ENCODE measurements around the gene EGLN3. TPM values are rescaled to one million over a fixed set of nuclear protein-coding genes. Genes with fewer than 3 reads are reported as not detected.

The EGLN3 gene
- polyA plus RNA-seq, 1 donor from 2014 or later, result not detected

DNA sequence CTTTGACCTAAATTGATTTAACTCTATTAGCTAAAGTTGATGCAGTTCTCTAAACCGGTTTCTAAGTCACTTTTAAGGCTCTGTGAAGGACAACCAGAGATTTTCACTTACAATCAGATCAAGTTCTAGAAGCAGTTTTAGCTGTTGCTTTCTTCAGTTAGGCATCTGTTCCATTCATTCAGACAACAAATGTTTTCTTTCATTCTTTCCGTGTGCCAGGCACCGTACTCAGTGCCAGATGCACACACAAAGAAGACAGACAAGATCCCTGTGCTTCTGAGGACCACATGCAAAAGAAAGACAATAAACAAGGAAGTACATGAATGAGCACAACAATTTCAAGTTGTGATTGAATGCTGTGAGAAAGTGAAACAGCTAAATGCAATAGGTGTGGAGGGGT is 11.1 kb upstream of the EGLN3 start:
- Histone ChIP-seq H2AFZ (ENCODE audit: low read depth, low read length) (no peak overlapping the region), H4K20me1 (ENCODE audit: insufficient read depth) (no peaks in the 10 kb centered on the region), H3K9ac (ENCODE audit: low read length) (no peak overlapping the region), H3K36me3 (ENCODE audit: insufficient read depth, low read length) (no peaks in the 10 kb centered on the region), H3K4me2 (ENCODE audit: low read length) (no peak overlapping the region), H3K79me2 (replicated peaks; ENCODE audit: insufficient read depth, low read length) (no peaks in the 10 kb centered on the region), H3K27ac (ENCODE audit: low read length) (no peak overlapping the region), H3F3A (ENCODE audit: insufficient read depth, low read length, poor library complexity, severe bottlenecking) (no peaks in the 10 kb centered on the region), H3K9me3 (ENCODE audit: low read length) (no peaks in the 10 kb centered on the region), H3K9me2 (ENCODE audit: insufficient read depth, low read length) (no peaks in the 10 kb centered on the region), H3K27me3 (ENCODE audit: insufficient read depth, low read depth, low read length) (no peaks in the 10 kb centered on the region), H3K4me3 (ENCODE audit: low read length) (no peak overlapping the region)
- TF ChIP-seq RAD21 (conservative IDR thresholded peaks at IDR 0.05) (no peak), EZH2 (IDR thresholded peaks at IDR 0.05; ENCODE audit: borderline replicate concordance, insufficient read depth, low read length, poor library complexity, severe bottlenecking) (no peak), TAF1 (IDR thresholded peaks at IDR 0.05; ENCODE audit: low read depth) (no peak), SMC3 (conservative IDR thresholded peaks at IDR 0.05; ENCODE audit: poor library complexity) (no peak)
- TF ChIP-seq, protein P1, sequence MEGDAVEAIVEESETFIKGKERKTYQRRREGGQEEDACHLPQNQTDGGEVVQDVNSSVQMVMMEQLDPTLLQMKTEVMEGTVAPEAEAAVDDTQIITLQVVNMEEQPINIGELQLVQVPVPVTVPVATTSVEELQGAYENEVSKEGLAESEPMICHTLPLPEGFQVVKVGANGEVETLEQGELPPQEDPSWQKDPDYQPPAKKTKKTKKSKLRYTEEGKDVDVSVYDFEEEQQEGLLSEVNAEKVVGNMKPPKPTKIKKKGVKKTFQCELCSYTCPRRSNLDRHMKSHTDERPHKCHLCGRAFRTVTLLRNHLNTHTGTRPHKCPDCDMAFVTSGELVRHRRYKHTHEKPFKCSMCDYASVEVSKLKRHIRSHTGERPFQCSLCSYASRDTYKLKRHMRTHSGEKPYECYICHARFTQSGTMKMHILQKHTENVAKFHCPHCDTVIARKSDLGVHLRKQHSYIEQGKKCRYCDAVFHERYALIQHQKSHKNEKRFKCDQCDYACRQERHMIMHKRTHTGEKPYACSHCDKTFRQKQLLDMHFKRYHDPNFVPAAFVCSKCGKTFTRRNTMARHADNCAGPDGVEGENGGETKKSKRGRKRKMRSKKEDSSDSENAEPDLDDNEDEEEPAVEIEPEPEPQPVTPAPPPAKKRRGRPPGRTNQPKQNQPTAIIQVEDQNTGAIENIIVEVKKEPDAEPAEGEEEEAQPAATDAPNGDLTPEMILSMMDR (IDR thresholded peaks at IDR 0.05; ENCODE audit: poor library complexity, severe bottlenecking), result no peak

DNA sequence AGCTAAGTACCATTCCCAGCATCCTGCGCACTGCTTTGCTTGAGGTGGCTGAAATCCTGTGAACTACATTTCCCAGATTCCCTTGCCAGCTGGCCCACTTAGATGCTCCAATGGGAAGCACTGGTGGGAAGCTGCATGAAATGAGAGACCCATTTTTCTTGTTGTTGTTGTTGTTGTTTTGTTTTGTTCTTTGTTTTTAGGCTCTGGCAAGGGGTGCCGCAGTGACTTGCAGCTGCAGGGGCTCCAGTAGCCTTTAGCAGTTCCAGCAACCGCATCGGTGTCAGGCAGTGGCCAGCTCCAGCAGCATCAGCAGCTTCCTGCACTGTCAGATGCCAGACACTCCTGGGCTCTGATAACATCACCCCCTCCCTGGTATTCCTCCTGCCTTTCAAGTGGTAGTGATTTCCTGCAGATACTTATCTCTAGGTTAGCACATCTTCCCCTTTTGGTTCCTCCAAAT is 8.8 kb upstream of the EGLN3 start:
- H3K27me3 ChIP-seq (ENCODE audit: insufficient read depth, low read depth, low read length), result no peaks in the 10 kb centered on the region
- H3K4me3 ChIP-seq (ENCODE audit: low read length), result no peak overlapping the region
- H3K27ac ChIP-seq (ENCODE audit: low read length), result no peak overlapping the region
- H3K4me2 ChIP-seq (ENCODE audit: low read length), result no peak overlapping the region
- H3F3A ChIP-seq (ENCODE audit: insufficient read depth, low read length, poor library complexity, severe bottlenecking), result no peaks in the 10 kb centered on the region
- H3K36me3 ChIP-seq (ENCODE audit: insufficient read depth, low read length), result no peaks in the 10 kb centered on the region
- no peak overlapping the region for H2AFZ ChIP-seq (ENCODE audit: low read depth, low read length)
- no peaks in the 10 kb centered on the region for H3K9me3 ChIP-seq (ENCODE audit: low read length)
- no peaks in the 10 kb centered on the region for H3K79me2 ChIP-seq (replicated peaks; ENCODE audit: insufficient read depth, low read length)
- H3K9me2 ChIP-seq (ENCODE audit: insufficient read depth, low read length), result no peaks in the 10 kb centered on the region
- no peaks in the 10 kb centered on the region for H4K20me1 ChIP-seq (ENCODE audit: insufficient read depth)
- no peak overlapping the region for H3K9ac ChIP-seq (ENCODE audit: low read length)
- TF ChIP-seq, protein P2, sequence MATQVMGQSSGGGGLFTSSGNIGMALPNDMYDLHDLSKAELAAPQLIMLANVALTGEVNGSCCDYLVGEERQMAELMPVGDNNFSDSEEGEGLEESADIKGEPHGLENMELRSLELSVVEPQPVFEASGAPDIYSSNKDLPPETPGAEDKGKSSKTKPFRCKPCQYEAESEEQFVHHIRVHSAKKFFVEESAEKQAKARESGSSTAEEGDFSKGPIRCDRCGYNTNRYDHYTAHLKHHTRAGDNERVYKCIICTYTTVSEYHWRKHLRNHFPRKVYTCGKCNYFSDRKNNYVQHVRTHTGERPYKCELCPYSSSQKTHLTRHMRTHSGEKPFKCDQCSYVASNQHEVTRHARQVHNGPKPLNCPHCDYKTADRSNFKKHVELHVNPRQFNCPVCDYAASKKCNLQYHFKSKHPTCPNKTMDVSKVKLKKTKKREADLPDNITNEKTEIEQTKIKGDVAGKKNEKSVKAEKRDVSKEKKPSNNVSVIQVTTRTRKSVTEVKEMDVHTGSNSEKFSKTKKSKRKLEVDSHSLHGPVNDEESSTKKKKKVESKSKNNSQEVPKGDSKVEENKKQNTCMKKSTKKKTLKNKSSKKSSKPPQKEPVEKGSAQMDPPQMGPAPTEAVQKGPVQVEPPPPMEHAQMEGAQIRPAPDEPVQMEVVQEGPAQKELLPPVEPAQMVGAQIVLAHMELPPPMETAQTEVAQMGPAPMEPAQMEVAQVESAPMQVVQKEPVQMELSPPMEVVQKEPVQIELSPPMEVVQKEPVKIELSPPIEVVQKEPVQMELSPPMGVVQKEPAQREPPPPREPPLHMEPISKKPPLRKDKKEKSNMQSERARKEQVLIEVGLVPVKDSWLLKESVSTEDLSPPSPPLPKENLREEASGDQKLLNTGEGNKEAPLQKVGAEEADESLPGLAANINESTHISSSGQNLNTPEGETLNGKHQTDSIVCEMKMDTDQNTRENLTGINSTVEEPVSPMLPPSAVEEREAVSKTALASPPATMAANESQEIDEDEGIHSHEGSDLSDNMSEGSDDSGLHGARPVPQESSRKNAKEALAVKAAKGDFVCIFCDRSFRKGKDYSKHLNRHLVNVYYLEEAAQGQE (IDR thresholded peaks at IDR 0.05; ENCODE audit: borderline replicate concordance), result no peak
- TF ChIP-seq MXI1 (conservative IDR thresholded peaks at IDR 0.05; ENCODE audit: poor library complexity, severe bottlenecking) (no peak), TAF1 (IDR thresholded peaks at IDR 0.05; ENCODE audit: low read depth) (no peak), POLR2AphosphoS5 (IDR thresholded peaks at IDR 0.05) (no peak), EZH2 (IDR thresholded peaks at IDR 0.05; ENCODE audit: borderline replicate concordance, insufficient read depth, low read length, poor library complexity, severe bottlenecking) (no peak), SMC3 (conservative IDR thresholded peaks at IDR 0.05; ENCODE audit: poor library complexity) (no peak), EP300 (conservative IDR thresholded peaks at IDR 0.05; ENCODE audit: poor library complexity, severe bottlenecking) (no peak), RAD21 (conservative IDR thresholded peaks at IDR 0.05) (no peak)
- TF ChIP-seq, protein P1 (IDR thresholded peaks at IDR 0.05; ENCODE audit: poor library complexity, severe bottlenecking), result no peak

All from neural cell (in vitro differentiated cells).